ENCODE measurements around the gene ARIH2.

GRCh38 chr3:48985831-48986376, 67.3 kb downstream of the ARIH2 start:
- TF ChIP-seq FOS (IDR thresholded peaks at IDR 0.05; ENCODE audit: borderline replicate concordance, insufficient read depth, low read length) = no peak
- TF ChIP-seq POLR2AphosphoS5 (IDR thresholded peaks at IDR 0.05; ENCODE audit: insufficient read depth, low read depth, low read length) = no peak
- TF ChIP-seq CTCF (IDR thresholded peaks at IDR 0.05; ENCODE audit: extremely low read depth in 1 of 2, insufficient read depth in 1 of 2, low read depth in 1 of 2, low read length in 2 of 2) = no peak

Measured in endothelial cell of umbilical vein (primary cell).